Measurements from ENCODE around the gene L2HGDH.
"Not testable (repeated sequence)": the region's sequence is repeated elsewhere in the genome, so short reads cannot be mapped to it uniquely, and the experiment has no call there.

The L2HGDH gene

DNA sequence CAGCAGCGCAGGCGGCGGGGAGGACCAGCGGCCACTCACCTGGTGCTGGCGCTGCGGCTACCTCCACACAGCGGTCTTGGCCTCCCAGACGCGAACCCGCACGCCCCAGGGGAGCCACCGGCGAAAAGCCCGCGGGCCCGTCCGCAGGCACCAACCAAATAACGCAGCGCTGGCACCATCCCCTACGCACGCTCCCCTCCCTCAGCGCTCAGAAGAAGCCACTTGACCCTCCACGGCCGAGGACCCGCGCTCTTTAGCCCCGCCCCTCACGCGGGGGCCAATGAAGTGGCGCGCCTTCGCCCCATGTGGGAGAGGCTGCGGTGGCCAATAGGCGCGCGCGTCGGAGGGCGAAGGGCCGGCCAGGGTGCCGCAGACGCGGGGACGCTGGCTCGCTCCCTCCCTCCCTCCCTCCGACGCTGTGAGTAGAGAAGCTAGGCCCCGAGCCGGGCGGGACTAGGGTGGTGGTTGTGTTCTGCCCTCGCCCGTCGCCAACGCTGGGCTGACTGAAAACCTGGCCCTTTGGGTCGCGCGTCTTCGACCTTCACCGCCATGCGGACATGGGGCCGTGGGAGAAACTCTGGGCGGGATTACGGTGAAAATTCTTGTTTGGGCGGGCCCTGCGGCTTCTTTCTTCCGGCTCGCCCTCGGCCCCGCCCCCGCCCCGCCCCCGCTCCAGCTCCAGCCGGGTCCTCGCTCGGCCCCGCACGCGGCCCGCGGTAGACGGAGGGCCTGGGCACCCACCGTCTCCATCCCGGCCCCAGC, at the start of gene L2HGDH, which contains the start of gene DMAC2L:
TSS of gene L2HGDH (minus strand) at position 258 of the 762 bp plus-strand sequence. CDS start at position 179, 79 bp downstream.
TSS of gene DMAC2L (plus strand) at position 353 of the 762 bp plus-strand sequence. CDS start 9,164 bp downstream, outside the sequence.
- DNase-seq (ENCODE audit: low read depth): peak; percentile 81

DNA sequence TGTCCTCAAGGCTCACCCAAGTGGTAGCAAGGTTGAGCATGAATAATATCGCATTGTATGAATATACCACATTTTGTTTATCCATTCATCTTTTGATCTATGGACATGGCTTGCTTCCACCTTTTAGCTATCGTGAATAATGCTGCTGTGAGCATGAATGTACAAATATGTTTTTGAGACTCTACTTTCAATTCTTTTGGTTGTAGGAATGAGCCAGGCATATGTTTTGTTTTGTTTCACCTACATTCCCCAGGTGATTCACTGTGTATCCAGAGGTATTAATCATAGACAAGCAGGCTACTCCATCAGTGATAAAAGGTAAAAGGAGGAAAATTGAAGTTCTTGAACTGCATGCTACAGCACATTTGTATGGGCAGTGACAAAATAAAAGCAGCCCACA, 48.8 kb upstream of the L2HGDH start:
- no peak for DNase-seq (ENCODE audit: low read depth)

DNA sequence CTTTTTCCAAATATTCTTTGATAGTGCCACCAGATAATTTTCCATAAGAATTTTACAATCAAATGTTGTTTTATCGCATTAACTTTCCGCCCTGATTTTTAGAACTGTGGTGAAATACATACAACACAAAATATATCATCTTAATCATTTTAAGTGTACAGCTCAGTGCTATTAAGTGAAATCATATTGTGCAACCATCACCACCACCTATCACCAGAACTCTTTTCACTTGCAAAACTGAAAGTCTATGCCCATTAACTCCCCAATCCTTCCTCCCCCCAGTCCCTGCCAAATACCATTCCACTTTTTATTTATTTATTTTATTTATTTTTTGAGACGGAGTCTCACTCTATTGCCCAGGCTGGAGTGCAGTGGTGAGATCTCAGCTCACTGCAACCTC, 48.1 kb upstream of the L2HGDH start:
- no peak for DNase-seq (ENCODE audit: low read depth)

DNA sequence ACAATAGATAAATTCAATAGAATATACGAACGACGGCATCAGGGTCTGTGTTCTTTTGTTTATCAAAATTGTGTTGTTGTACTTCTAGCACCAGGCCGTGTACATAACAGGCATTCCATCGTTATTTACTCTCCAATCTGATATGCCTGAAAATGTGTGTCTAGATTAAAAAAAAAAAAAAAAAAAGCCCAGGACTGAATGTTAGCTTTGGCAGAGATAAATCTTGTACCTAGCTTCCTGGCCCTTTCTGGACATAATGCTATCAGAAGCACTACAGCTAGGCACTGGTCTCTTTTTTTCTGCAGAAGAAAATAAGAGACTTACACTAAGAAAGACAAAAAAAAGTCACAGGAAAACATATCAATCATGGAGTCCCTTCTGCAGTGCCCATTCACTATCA, 47.6 kb upstream of the L2HGDH start:
- no peak for DNase-seq (ENCODE audit: low read depth)

DNA sequence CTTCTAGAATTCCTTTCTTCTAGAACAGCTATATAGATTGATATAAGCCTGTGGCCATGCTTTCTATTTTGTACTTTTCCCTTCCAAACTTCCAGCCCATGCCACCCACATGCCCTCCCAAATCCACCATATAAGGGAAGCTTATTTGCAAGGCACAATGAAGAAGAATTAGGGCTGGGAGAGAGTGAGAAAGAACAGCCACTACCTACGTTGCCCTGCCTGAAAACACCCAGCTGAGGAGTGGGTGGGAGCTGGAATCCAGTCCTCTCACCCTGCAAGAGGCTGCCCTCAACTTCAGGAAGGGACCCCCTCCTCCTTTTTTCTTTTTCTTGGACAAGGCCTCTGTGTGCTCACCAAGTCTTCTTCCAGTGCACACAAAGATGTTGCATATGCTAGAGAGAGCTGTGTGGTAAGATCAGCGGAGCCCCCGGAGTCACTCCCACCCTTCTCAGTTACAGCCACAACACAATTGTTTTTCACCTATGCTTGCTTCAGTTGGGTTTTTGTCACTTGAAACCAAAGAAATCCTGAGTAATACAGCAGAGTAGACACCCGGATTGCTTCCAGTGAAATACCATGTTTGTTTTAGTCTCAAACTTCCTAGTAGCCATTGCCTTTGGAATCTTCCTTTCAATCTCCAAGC, 45.8 kb upstream of the L2HGDH start:
- no peak for DNase-seq (ENCODE audit: low read depth)

DNA sequence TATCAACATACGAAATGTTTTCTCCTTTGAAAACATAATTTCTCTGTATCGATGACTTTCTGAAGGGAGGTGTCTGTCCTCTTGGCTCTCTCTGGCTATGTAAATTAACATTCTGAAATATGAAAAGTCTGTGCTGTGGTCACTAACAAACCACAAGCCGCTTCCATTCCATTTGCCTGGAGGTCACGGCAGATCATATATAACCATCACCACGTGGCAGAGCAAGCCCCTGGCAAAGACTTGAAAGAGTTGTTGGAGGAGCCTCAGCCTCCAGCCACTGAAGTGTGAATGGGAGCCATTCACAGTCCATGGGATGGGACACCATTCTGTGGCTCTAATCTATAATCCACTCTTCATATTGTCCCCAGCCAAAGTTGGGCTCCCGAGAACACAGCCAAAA, 45.1 kb upstream of the L2HGDH start:
- no peak for DNase-seq (ENCODE audit: low read depth)

DNA sequence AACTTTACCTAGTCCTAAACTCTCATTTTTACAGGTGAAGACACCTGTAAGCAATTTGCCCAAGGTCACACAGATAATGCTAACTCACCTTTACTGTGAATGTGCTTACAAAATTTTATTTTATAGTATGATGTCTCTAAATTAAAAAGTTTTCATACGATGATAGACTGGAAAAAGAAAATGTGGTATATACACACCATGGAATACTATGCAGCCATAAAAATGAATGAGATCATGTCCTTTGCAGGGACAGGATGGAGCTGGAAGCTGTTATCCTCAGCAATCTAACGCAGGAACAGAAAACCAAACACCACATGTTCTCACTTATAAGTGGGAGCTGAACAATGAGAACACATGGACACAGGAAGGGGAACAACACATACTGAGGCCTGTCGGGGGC, 44.3 kb upstream of the L2HGDH start:
- not testable (repeated sequence) for DNase-seq (ENCODE audit: low read depth)

DNA sequence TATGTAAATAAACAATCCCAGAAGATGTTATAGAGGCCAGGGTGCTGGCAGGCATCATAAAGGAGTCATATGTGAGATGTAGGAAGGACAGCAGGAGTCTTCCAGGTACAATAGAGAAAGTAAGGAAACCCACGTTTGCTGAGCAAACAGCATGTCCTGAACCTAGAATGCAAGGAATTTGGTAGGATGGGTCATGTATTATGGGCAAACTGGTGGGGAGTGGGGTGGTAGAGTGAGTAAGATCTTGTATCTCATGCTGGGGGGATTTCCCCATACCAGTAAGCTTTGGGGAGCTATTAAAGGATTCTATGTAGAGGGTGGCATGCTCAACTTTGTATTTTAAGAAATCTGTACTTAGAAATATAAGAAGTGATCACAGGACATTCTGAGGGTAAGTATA, 43.7 kb upstream of the L2HGDH start:
- no peak for DNase-seq (ENCODE audit: low read depth)

DNA sequence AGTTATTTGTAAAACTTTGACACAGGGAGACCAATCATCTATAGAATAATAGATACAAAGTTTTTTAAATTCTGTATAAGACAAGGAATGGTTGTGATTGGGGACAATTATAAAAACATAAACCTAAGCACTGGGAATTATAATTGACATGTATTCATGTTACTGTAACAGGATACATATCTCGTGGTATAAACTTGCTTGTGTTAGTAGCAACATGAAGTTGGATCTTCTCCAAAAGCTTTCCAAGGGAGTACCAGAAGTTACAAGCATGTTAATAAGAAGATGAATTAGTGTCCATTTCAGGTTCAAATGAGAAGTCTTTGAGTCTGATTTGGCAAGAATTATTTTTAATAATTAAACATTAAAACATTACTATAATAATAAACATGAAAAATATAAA, 42.5 kb upstream of the L2HGDH start:
- DNase-seq (ENCODE audit: low read depth): no peak

DNA sequence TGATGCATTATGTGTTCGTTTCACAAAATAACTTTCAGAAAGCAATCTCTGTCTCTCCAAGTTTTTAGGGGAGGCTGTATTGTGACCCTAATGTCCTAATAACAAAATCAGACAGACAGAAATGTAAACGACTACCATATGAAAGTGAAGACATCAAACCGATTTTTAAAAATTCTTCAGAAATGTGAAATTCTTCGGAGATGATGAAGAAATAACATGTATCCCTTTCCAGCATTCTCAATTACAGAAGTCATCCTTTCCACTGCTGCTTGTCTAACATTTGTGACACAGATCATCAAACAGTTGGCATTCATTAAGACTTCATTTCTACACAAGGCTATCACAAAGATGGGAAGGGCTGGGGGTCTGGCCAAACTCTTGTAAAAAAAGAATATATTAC, 41.1 kb upstream of the L2HGDH start:
- DNase-seq (ENCODE audit: low read depth): no peak

DNA sequence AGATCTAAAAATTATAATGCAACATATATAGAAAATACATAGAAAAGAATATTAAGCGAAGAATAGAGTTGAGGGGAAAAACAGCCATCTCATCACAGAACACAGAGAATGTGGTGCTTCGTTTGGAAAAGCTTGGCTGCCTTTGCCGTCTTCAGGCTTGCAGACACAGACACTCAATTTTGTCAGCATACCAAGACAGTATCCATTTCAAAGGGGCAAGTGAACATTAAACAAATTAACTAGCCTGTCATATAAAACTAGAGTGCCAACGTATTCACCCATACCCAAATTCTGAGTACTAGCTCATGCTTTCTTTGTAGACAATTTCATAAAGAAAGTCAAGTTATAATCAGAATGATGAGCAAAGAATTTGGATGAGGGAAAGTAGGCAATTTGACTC, 40.6 kb upstream of the L2HGDH start:
- no peak for DNase-seq (ENCODE audit: low read depth)

DNA sequence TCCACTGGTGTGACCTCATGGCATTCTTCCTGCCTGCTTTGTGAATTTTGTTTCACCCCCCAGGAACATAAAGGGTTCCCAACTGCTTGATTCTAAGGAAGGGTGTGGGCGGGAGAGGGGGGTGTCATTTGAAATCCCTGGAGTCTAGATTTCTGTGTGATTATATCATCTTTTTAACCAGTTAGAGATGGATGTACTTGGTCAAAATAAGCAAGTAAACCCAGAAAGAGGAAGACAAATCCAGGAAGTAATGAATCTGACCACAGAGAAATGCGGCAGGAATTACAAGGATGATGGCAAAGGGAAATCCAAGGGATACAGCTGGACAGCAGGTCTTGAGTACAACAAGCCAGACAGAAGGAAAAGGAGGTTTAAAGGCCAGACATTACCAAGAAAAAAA, 38.9 kb upstream of the L2HGDH start:
- no peak for DNase-seq (ENCODE audit: low read depth)

DNA sequence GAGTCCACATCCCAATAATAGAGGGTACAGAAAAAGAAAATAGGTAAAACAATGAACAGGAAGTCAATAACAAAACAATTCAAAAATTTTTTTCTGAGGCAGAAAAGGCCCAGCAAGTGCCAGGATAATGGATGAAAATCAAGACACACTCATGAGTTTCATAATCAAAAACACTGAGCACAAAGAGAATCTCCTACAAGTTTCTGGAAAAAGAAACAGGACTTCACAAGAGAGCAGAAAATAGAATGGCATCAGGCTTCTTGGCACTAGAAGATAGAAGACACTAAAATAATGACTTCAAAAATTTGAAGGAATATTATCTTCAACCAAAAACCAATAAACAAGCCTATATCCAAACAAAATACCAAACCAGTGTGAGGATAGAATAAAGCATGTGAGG, 36.9 kb upstream of the L2HGDH start:
- DNase-seq (ENCODE audit: low read depth): no peak

DNA sequence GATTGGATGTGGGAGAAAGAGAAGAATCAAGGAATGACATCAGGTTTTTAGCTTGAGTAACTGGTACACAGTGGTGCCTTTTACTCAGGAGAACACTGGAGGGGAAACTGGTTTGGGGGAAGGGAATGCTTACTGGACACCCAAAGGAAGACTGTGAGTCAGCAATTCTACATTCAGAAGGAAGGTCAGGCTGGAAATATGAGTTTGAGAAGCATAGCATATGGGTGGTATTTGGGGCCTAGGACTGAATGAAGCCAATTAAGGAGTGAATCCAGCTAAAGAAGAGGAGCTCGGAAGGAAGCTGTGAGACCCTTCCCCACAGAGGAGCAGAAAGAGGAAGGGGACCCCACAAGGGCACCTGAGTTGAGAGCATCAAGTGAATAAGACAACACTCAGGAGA, 35.5 kb upstream of the L2HGDH start:
- DNase-seq (ENCODE audit: low read depth): no peak

DNA sequence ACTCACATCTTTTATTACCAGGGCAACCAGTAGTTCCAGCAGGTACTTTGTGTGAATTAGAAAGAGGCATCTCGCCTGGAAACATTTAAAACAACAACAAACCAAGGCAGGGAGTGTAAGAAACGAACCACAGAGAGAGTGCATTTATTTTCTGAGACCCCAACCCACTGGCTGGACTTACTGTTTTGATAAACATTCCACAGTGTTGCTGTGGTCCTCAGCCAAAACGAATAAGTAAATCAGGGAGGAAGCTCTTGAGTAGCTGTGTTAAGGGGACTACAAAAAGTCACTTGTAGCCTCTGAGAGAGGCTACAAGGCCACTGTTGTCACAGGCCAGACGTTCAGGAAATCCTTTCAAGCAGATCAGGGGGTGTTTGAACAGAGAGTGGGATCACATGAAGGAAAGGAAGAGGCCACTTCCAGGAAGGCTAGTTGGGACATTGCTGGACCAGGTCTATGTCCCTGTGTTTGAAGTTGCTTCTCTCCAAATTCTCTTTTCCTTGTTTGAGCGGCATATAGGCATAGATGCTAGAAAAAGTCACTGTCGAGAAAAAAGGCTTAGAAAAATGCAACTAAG, 33.9 kb upstream of the L2HGDH start:
- no peak for DNase-seq (ENCODE audit: low read depth)

DNA sequence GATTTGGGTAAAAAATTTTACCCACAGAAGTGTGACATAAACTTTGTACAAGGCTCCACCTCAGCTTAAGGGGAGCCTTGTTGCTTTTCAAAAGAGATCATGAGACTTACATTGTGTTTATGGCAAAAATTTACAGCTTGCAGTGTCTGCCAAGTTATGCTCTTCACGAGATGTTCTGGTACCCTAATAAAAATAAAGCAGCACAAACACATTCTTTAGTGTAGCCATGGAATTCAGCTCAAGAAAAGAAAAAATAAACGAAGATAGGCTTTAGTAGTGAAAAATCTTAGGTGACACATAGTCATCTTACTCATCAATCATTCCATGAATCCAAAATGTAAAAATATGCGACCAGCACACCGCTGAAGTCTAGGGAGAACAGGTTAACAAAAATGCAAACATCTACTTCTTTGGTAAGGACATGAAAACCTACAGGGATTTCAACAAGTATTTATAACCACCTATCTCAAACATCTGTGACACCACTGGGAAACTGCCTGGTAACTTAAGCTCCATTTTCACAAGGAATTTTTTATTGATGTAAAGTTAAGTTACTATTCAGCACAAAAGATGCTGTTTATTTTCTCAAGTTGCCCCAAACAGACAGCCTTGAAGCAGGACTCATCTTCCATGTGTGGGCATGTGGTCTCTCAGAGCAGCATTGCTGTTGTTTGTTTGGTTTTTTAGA, 33.0 kb upstream of the L2HGDH start:
- DNase-seq (ENCODE audit: low read depth): no peak

DNA sequence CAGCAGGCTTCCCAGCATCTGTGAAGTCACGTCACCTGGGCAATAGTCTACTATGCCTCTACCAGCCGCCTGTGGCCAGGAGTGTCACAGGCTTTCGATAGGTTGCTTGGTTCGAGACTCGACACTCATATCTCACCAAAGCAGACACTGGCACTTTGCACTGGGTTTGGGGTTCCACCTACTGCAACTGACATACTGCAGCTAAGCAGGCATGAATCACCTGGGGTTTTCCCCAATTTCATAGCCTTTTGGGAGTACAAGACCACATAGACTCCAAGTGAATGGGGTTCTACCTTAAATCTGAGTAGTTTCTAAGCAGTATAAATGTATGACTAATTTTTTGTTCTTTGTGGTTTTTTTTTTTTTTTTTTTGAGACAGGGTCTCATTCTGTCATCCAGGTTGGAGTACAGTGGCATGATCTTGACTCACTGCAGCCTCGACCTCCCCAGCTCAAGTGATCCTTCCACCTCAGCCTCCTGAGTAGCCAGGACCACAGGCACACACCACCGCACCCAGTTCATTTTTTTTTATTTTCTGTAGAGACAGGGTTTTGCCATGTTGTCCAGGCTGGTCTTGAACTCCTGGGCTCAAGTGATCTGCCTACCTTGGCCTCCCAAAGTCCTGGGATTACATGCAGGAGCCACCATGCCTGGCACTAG, 32.2 kb upstream of the L2HGDH start:
- peak; percentile 72 for DNase-seq (ENCODE audit: low read depth)

DNA sequence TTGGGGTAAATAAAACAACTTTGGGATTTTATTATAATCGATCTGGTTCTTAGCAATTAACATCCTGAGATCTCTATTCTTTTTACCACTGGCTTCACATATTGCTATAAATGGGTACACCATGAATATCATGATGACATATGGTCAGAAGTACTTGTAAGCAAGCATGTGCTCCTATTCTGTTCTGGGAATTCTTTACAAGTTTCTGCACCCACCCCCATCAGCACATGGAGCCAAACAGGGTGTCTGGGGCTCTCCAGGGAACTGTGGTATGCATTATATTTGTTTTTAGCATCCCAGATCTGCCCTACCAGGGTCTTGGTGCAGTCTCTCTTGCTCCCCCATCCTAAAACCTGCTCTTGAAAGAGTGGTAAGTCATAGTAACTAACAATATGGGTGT, 31.4 kb upstream of the L2HGDH start:
- DNase-seq (ENCODE audit: low read depth): no peak

DNA sequence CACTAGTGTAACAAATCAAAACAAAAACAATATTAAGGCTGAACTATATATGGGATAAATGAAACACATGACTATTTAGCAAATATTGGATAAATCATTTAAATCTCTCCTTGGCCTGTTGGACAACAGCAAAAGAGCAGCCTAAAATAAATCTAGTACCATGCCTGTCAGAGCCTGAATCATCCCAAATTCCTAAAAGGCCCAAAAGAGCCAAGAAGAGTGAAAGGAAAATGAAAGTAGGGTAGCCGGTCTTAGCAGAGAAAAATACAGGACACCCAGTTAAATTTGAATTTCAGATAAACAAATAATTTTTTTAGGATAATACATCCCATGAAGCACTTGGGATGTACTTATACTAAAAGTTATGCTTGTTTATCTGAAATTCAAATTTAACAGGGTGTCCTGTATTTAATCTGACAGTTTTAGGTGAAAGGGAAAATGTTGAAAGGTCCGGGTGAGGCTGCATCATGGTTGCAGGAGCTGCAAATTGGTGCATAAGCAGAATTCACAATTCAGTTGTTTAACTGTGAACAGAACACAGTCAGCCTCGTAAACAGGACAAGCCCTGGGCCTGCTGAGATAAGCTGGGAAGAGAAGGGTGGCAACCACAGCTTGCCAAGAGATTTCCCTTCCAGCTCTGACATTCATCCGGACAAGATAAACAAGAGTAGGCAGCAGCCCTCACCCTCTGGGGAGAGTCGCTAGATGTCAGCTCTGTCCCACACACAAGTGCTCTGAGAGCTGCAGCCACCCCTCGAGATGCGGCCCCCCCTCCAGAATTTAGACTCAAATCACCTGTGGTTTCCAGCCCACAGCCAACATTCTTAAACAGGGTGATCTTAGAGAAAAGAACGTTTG, 30.4 kb upstream of the L2HGDH start:
- peak; percentile 12 for DNase-seq (ENCODE audit: low read depth)

DNA sequence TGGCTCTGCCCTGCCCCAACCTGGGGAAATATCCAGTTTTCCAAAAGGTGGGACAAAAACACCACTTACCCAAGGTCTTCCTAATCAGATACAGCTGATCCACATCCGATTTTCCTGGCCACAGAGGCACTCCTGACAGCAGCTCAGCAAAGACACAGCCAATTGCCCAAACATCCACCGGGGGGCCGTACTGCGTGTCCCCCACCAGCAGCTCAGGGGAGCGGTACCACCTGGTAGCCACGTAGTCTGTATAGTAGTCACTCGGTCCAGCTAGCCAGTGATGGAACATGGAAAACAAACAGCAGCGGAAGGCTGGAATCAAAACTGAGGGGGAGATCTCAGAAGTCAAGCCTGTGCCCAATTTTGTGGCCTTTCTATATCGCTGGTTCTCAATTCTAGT, 28.9 kb upstream of the L2HGDH start:
- DNase-seq (ENCODE audit: low read depth): no peak

DNA sequence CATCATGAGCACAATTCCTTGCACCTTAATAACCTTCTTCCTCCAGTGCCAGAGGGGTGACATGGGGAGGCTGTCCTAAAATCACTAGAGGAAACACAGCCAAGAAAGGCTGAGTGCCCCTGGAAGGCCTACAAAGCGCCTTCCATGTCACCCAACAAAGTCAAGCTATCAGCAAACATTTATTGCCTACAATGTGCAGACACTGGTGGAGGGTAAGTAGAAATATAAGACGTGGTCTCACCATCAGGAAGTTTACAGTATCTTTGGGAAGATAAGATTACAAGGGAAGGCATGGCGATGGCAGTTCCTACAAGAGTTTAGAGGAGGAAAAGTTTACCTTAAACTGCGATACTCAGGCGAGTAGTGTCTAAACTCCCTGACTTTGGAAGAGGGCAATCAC, 28.0 kb upstream of the L2HGDH start:
- no peak for DNase-seq (ENCODE audit: low read depth)
